Measurements from ENCODE around the gene CC2D2B. TPM values are rescaled to one million over a fixed set of nuclear protein-coding genes. Genes with fewer than 3 reads are reported as not detected.

The CC2D2B gene
- total RNA-seq (2022) (0.29 TPM in 1 of 2 replicates, not detected in the other), Bru-seq, nascent RNA (percentile 12 among the genes with signal in this experiment), BruChase-seq, experiment 1, labeled RNA remaining after a 6-hour chase (percentile 7 among the genes with signal in this experiment), BruChase-seq, experiment 2, labeled RNA remaining after a 2-hour chase (percentile 12 among the genes with signal in this experiment)
- long read RNA-seq, partial matches to known transcripts, result 0 of 1 reads
- long read RNA-seq, other reads (novel, unspliced or antisense), result 0 of 1 reads

- peaks cover 11% of the 10 kb centered on the region for H3K36me3 Mint-ChIP-seq (ENCODE audit: insufficient read depth, unreplicated experiment)
- CTCF ChIA-PET, result interaction anchor here (1.0 kb wide), 1 partner anchor 214 kb away, joined by 5 read pairs; the partner anchor contains the start of gene TCTN3
- peak; percentile 76 for DNase-seq
- no peaks in the 10 kb centered on the region for H3K27me3 Mint-ChIP-seq (ENCODE audit: unreplicated experiment)
- no peak for TF ChIP-seq CTCF (IDR thresholded peaks at IDR 0.05; ENCODE audit: unreplicated experiment)
- no peaks in the 10 kb centered on the region for H3K9me3 Mint-ChIP-seq (ENCODE audit: low read depth, unreplicated experiment)
- peak within 1 kb of the TSS; percentile 89 for H3K4me3 Mint-ChIP-seq (ENCODE audit: low read depth, unreplicated experiment)
- intact Hi-C loops (cut with micrococcal nuclease; ENCODE audit: unreplicated experiment), result no loop called here
- TSS peak; percentile 22 for BruUV-seq (replicated peaks)
- no peak within 1 kb of the TSS for H3K27ac Mint-ChIP-seq (ENCODE audit: unreplicated experiment)
- peaks cover 8% of the 10 kb centered on the region for H3K4me1 Mint-ChIP-seq (ENCODE audit: low read depth, unreplicated experiment)
These were observed at the start of gene CC2D2B for GRCh38 chr10:95907456-95908253. Gene CC2D2B, plus strand, starts transcription at chr10:95907975. Its CDS starts 3,349 bp downstream, at chr10:95911324.

GRCh38 chr10:95860166-95860940 lies 47.4 kb upstream of the CC2D2B start:
- DNase-seq, result no peak
- Mint-ChIP-seq H3K27me3 (ENCODE audit: unreplicated experiment) (no peaks in the 10 kb centered on the region), H3K36me3 (ENCODE audit: insufficient read depth, unreplicated experiment) (no peaks in the 10 kb centered on the region), H3K27ac (ENCODE audit: unreplicated experiment) (no peak overlapping the region), H3K9me3 (ENCODE audit: low read depth, unreplicated experiment) (no peaks in the 10 kb centered on the region), H3K4me1 (ENCODE audit: low read depth, unreplicated experiment) (no peaks in the 10 kb centered on the region), H3K4me3 (ENCODE audit: low read depth, unreplicated experiment) (no peak overlapping the region)
- CTCF ChIA-PET, result interaction anchor here (1.0 kb wide), 1 partner anchor 167 kb away, joined by 5 read pairs; the partner anchor contains the start of gene TCTN3
- TF ChIP-seq CTCF (IDR thresholded peaks at IDR 0.05; ENCODE audit: unreplicated experiment), result no peak
- intact Hi-C loops (cut with micrococcal nuclease; ENCODE audit: unreplicated experiment), result no loop called here
- BruUV-seq (replicated peaks), result no TSS peak

GRCh38 chr10:95861386-95861785 lies 46.4 kb upstream of the CC2D2B start:
- CTCF ChIA-PET, result interaction anchor here (1.0 kb wide), 1 partner anchor 168 kb away, joined by 5 read pairs; the partner anchor contains the start of gene TCTN3
- Mint-ChIP-seq H3K4me3 (ENCODE audit: low read depth, unreplicated experiment) (no peak overlapping the region), H3K9me3 (ENCODE audit: low read depth, unreplicated experiment) (no peaks in the 10 kb centered on the region), H3K27ac (ENCODE audit: unreplicated experiment) (no peak overlapping the region), H3K27me3 (ENCODE audit: unreplicated experiment) (no peaks in the 10 kb centered on the region), H3K4me1 (ENCODE audit: low read depth, unreplicated experiment) (no peaks in the 10 kb centered on the region), H3K36me3 (ENCODE audit: insufficient read depth, unreplicated experiment) (no peaks in the 10 kb centered on the region)
- intact Hi-C loops (cut with micrococcal nuclease; ENCODE audit: unreplicated experiment), result no loop called here
- TF ChIP-seq CTCF (IDR thresholded peaks at IDR 0.05; ENCODE audit: unreplicated experiment), result no peak
- no peak for DNase-seq
- no TSS peak for BruUV-seq (replicated peaks)

Measured in Calu3 (cell line).